Adrenal gland (tissue), 12 donors: ENCODE data around the gene MAL. TPM values are rescaled to one million over a fixed set of nuclear protein-coding genes. Genes with fewer than 3 reads are reported as not detected.

Source experiments
- DNase-seq, 7 donors: peaks; one replicate each; pipeline ENCODE4 v3.0.0-alpha.2; 2019 to 2020
- H3K27ac ChIP-seq, 5 donors: fragments of 200-600 bp; sonication (generic) in 4 of 5; 1 replicate in 3 of 5; 2 replicates in 2 of 5; pipeline versions ENCODE4 v1.5.1 to v1.8.0; 2016 to 2020; ENCODE audit warnings: mild to moderate bottlenecking in 1 of 5
- H3K27me3 ChIP-seq: fragments of 200-600 bp; 2 replicates; pipeline ENCODE4 v1.8.0; 2021
- H3K36me3 ChIP-seq, 2 donors: fragments of 200-600 bp; replicated peaks in 1 of 2; 1 replicate in 1 of 2; 2 replicates in 1 of 2; pipeline versions ENCODE4 v1.5.1 to v1.8.0; 2018 to 2022
- H3K4me1 ChIP-seq, 2 donors: fragments of 200-600 bp; replicated peaks in 1 of 2; 1 replicate in 1 of 2; 2 replicates in 1 of 2; pipeline versions ENCODE4 v1.5.1 to v1.8.0; 2018 to 2021
- H3K4me3 ChIP-seq, 4 donors: fragments of 200-600 bp; sonication (generic) in 3 of 4; one replicate each; pipeline ENCODE4 v1.5.1; 2016 to 2018
- H3K9me3 ChIP-seq, 3 donors: fragments of 200-600 bp; sonication (generic) in 1 of 3; replicated peaks in 1 of 3; 1 replicate in 2 of 3; 2 replicates in 1 of 3; pipeline versions ENCODE4 v1.5.1 to v1.8.0; 2016 to 2021
- CTCF ChIP-seq, 6 experiments: fragments of 450-650 bp in 4 of 6; fragments of 200-600 bp in 2 of 6; sonication (generic) in 1 of 6; IDR thresholded peaks; 1 replicate in 5 of 6; 2 replicates in 1 of 6; pipeline versions ENCODE4 v1.5.1 to v1.8.0; 2016 to 2021; ENCODE audit warnings: antibody characterized with exemption in 6 of 6, mild to moderate bottlenecking in 2 of 6, moderate library complexity in 1 of 6
- POLR2A ChIP-seq, 2 donors: fragments of 450-650 bp; IDR thresholded peaks; one replicate each; pipeline ENCODE4 v1.6.1; 2017; ENCODE audit warnings: antibody characterized with exemption in 2 of 2, mild to moderate bottlenecking in 2 of 2, moderate library complexity in 1 of 2
- WGBS, 4 donors: extraction: QIAGEN DNeasy Blood & Tissue Kit in 2 of 4; methylation state at CpG; one replicate each; pipeline versions ENCODE4 v1.1.5 to v1.1.7; 2013 to 2017; 5-methylcytosine and 5-hydroxymethylcytosine counted together
- intact Hi-C, 2 donors: fragments of 100-400 bp; cut with DNase I; formaldehyde crosslinking; loops; one replicate each; pipeline versions ENCODE4 v1.14.1 to v1.15.0; 2022 to 2023
- polyA plus RNA-seq, 3 donors: library from polyadenylated mRNA; stranded (reverse); fragments of 200-250 nt in 2 of 3; fragments of 350-450 nt in 1 of 3; fragmentation: Illumina TruSeq in 1 of 3; extraction: RNeasy Lipid Tissue Mini Kit (QIAGEN cat#74804) in 1 of 3; gene quantifications; one replicate each; pipeline ENCODE4 v1.2.3, GENCODE V29; 2013 to 2014
- total RNA-seq, 9 donors: library from RNA; depleted of rRNA in 4 of 9; stranded (reverse); fragments of >200 nt in 4 of 9; fragments of 120-200 nt in 1 of 9; fragmentation: NEBNext Ultra II Directional in 1 of 9; extraction: Animal tissue kit (Norgen Biotek cat#: 25700) in 1 of 9; gene quantifications; one replicate each; pipeline versions ENCODE4 v1.1.0 to v1.2.4, GENCODE V29; 2013 to 2023
- donor health status: healthy with polysubstance abuse.
- donor health status: Bipolar disorder and iron deficiency.
- donor health status: DM: yes; HTN: yes; CAD: no.
- donor health status: DM: no; HTN: no; CAD: no.
- donor health status: DM: no; HTN: no; CAD: no.
- donor health status: DM: yes; HTN: yes; CAD: no.

MAL gene
- total and polyA plus RNA-seq, 12 donors: 0.32 to 4.5 (median 0.68) TPM; not detected in 4

GRCh38 chr2:95017836-95018235 lies 7.7 kb upstream of the MAL start:
- Histone ChIP-seq H3K27ac (no peak overlapping the region), H3K9me3 (no peaks in the 10 kb centered on the region), H3K27me3 (peaks cover 5% of the 10 kb centered on the region), H3K4me1 (no peaks in the 10 kb centered on the region), H3K4me3 (no peak overlapping the region), H3K36me3 (no peaks in the 10 kb centered on the region)
- intact Hi-C loops: no loop called here
- 75 to 82% (median 79%) methylated on average over 7 to 12 of the region's 12 CpGs for WGBS, 4 donors
- TF ChIP-seq CTCF (IDR thresholded peaks at IDR 0.05) (no peak), POLR2A (IDR thresholded peaks at IDR 0.05) (no peak)
- no peak for DNase-seq

DNA sequence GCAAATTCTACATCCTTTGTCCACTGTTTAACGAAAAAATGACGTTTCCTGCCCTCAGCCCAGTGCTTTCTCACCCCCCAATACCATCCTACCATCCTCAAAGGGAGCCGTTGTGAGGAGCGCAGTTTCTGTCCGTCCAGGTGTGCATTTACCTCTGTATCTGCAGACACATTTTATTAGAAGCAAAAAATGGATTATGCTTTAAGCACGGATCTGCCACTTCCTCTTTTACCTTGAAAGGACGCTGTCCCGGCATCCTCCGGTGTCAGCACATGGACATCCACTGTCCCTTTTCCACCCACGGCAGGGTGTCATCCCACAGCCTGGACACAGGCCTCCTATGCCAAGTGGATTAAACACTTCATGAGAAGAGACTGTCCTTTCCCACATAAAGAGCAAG lies 7.2 kb upstream of the MAL start:
- H3K27me3 ChIP-seq: peaks cover 8% of the 10 kb centered on the region
- no peak overlapping the region for H3K4me3 ChIP-seq
- WGBS, 4 donors: 74 to 84% (median 77%) methylated on average over 10 of the region's 10 CpGs
- no peaks in the 10 kb centered on the region for H3K9me3 ChIP-seq
- H3K27ac ChIP-seq: no peak overlapping the region
- no peaks in the 10 kb centered on the region for H3K36me3 ChIP-seq
- H3K4me1 ChIP-seq: no peaks in the 10 kb centered on the region
- no peak for TF ChIP-seq CTCF (IDR thresholded peaks at IDR 0.05)
- no peak for TF ChIP-seq POLR2A (IDR thresholded peaks at IDR 0.05)
- DNase-seq: no peak
- intact Hi-C loops: no loop called here

DNA sequence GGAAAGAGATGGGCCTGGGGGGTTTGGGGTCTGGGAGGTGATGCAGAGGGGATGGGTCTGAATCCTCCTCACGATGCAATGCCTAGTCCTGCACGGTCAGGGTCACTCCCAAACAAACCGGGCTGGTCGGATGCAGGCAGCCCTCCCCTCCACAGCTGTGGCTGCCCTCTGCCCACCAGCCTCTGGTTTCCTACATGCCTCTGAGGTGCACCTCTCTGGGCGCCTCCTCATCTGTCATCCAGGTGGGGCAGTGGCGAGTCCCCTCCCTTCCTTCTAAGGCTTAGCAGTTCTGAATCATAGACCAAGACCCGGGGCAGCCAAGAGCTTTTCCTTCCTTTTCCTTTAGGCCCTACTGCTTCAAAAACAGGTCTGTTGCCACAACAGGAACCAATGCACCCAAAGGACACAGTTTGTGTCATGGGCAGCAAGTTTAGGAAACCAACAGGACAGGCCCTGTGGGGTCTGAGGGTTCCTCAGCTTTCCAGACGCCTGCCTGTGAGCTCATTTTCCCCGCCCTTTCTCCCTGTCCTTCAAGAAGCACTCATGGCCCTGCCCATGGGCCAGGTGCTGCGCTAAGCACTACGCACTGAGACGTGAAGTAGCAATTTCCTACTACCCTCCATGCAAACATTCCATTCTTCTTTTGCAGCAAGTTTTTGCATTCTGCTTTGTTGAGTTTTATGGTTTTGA lies 6.5 kb upstream of the MAL start:
- no peaks in the 10 kb centered on the region for H3K9me3 ChIP-seq
- intact Hi-C loops: no loop called here

GRCh38 chr2:95019572-95019971 lies 5.9 kb upstream of the MAL start:
- H3K9me3 ChIP-seq: no peaks in the 10 kb centered on the region
- no peak overlapping the region for H3K27ac ChIP-seq
- no peaks in the 10 kb centered on the region for H3K4me1 ChIP-seq
- TF ChIP-seq CTCF (IDR thresholded peaks at IDR 0.05) (no peak), POLR2A (IDR thresholded peaks at IDR 0.05) (no peak)
- intact Hi-C loops: no loop called here
- WGBS, 4 donors: 67 to 80% (median 72%) methylated on average over 3 to 4 of the region's 4 CpGs
- H3K36me3 ChIP-seq: no peaks in the 10 kb centered on the region
- DNase-seq: no peak
- peaks cover 21% of the 10 kb centered on the region for H3K27me3 ChIP-seq
- H3K4me3 ChIP-seq: no peak overlapping the region

More for the DNA sequence above, 6.5 kb upstream of the MAL start:
- no peak for DNase-seq
- Histone ChIP-seq H3K4me1 (no peaks in the 10 kb centered on the region), H3K27me3 (peaks cover 15% of the 10 kb centered on the region), H3K36me3 (no peaks in the 10 kb centered on the region), H3K4me3 (no peak overlapping the region), H3K27ac (no peak overlapping the region)
- 79 to 86% (median 84%) methylated on average over 10 to 12 of the region's 12 CpGs for WGBS, 4 donors
- TF ChIP-seq POLR2A (IDR thresholded peaks at IDR 0.05): no peak
- no peak for TF ChIP-seq CTCF (IDR thresholded peaks at IDR 0.05)
